A549 (cell line): ENCODE measurements around the gene ATL3.
"Not testable (repeated sequence)": the region's sequence is repeated elsewhere in the genome, so short reads cannot be mapped to it uniquely, and the experiment has no call there.

Experiments
- ELK1 ChIP-seq: fragments of 150-350 bp; IDR thresholded peaks from 2 replicates; pipeline ENCODE4 v1.6.1; 2014; ENCODE audit warnings: low read depth, mild to moderate bottlenecking, low read length
- POLR2A ChIP-seq: IDR thresholded peaks from 2 replicates; pipeline ENCODE4 v1.6.1; 2012; ENCODE audit warnings: mild to moderate bottlenecking, low read length
- USF2 ChIP-seq: fragments of 450-650 bp; IDR thresholded peaks from 2 replicates; pipeline ENCODE4 v1.6.1; 2014; ENCODE audit warnings: antibody characterized with exemption
- TF ChIP-seq, protein P1 (sequence below): fragments of >200 bp; sonication (Bioruptor Twin); formaldehyde crosslinking; IDR thresholded peaks from 3 replicates; pipeline ENCODE4 v1.5.1; 2016

- TF ChIP-seq, protein P1, sequence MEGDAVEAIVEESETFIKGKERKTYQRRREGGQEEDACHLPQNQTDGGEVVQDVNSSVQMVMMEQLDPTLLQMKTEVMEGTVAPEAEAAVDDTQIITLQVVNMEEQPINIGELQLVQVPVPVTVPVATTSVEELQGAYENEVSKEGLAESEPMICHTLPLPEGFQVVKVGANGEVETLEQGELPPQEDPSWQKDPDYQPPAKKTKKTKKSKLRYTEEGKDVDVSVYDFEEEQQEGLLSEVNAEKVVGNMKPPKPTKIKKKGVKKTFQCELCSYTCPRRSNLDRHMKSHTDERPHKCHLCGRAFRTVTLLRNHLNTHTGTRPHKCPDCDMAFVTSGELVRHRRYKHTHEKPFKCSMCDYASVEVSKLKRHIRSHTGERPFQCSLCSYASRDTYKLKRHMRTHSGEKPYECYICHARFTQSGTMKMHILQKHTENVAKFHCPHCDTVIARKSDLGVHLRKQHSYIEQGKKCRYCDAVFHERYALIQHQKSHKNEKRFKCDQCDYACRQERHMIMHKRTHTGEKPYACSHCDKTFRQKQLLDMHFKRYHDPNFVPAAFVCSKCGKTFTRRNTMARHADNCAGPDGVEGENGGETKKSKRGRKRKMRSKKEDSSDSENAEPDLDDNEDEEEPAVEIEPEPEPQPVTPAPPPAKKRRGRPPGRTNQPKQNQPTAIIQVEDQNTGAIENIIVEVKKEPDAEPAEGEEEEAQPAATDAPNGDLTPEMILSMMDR: not testable (repeated sequence)
- not testable (repeated sequence) for TF ChIP-seq POLR2A, ELK1, USF2
Observed at GRCh38 chr11:63685158-63685721, 14.1 kb upstream of the ATL3 start.
